ENCODE data around the gene SYNDIG1.

Gene SYNDIG1

DNA sequence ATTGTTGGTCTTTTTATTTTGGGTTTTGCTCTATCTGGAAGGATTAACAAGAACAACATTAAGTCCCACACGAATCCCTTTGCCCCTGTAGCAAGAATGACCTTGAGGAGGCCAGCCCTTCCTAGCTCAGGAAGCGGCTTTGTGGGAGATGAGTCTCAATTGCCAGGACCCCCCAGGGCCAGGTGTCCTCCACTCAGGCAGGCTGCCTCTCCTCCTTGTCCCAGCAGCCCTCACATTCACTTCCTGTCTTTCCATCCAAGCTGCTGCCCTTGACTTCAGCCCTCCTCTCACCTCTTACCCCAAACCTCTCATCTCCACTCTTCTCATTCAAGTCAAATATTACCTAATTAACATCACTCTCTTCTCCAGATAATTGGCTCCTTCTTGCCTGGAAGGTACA is 22.6 kb upstream of the SYNDIG1 start:
- DNase-seq (ENCODE audit: low read depth in 3 of 3): no peak

DNA sequence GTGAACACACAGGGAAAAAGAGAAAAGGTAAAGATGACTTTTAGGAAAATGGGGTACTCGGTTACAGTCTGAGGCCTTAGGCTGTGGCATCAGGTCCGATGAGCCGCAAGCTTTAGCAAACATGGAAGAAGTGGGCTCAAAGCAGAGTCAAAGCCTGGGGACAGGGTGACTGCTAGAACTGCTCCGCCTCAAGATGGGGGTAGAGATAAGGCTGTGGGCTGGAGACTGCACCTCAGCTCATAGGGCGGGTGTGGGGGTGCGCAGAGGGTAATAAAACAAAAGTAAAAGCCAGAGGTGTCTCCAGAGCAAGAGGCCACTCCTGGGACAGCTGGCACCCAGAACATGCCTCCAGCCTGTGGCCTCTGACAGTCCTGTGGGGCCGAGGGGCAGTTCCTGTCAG is 21.3 kb upstream of the SYNDIG1 start:
- no peak for DNase-seq (ENCODE audit: low read depth in 3 of 3)

GRCh38 chr20:24449026-24449720 is 20.3 kb upstream of the SYNDIG1 start:
- no peak for DNase-seq (ENCODE audit: low read depth in 3 of 3)

DNA sequence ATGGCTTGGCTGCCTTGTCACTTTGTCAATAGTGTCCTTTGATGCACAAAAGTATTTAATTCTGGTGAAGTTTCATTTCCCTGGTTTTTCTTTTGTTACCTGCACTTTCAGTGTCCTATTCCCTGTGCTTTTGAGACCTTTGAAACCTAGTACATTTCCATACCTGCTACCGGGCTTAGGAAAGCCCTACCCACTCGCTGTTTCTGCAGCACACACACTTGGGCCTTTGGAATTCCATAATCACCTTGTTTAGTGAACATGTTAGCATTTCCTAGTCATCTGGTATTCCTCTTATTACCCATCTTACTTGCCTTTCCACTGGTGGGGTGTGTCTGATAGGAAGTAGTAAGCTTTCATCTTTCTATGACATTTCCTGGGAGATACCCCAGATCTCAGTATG is 19.3 kb upstream of the SYNDIG1 start:
- no peak for DNase-seq (ENCODE audit: low read depth in 3 of 3)

DNA sequence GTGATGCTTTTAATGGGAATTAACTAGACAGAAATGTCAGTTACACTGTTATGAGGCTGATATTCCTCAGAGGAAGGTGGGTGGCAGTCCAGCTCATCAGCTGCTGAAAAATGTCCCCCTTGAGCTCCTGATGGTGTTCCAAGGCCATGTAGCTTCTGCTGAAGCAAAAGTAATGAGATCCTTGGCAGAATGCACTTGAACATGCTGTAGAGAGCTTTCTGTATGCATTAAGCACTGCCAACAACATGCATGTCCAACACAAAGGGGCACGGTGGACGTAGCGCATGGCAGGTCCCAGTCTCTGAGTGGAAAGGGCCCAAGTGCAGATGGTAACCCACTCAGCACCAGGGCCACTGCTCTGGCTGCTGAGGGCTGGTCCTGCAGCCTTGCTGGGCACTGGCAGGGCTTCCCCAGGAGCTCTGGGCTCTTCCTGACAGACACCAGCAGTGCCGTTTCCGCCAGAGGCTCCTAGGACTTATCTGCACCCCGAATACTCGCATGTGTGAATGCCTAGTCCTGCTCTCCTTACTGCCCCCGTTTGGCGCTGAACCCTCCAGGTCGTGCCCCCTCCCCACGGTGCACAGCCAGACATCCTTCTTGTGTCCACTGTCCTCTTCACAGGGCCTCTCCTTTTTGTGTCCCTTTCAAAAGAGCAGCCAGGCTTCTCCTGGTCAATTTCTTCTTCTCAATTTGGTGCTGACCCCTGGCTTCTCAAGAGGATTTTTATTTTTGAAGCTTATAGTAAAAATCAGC is 18.6 kb upstream of the SYNDIG1 start:
- DNase-seq (ENCODE audit: low read depth in 3 of 3): no peak

GRCh38 chr20:24451428-24451827 is 18.0 kb upstream of the SYNDIG1 start:
- DNase-seq (ENCODE audit: low read depth in 3 of 3): no peak

DNA sequence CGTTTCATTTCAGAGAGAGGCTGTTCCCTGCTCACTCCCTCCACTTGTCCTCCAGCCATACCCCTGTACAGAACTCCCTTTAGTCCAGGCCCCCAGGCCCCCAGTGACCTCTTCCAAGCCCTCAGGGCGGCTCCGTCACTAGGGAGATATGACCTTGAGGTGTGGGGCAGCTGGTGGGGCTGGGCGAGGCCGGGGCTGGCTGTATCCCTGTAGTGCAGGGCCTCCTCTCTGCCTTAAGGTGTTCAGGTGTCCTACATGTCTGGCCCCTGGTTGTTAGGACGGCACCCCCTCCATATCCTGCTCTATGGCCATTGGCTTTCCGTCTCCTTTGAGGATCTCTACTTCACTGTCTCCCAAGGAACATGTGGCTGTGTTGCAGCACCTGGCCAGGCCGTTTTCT is 17.4 kb upstream of the SYNDIG1 start:
- no peak for DNase-seq (ENCODE audit: low read depth in 3 of 3)

DNA sequence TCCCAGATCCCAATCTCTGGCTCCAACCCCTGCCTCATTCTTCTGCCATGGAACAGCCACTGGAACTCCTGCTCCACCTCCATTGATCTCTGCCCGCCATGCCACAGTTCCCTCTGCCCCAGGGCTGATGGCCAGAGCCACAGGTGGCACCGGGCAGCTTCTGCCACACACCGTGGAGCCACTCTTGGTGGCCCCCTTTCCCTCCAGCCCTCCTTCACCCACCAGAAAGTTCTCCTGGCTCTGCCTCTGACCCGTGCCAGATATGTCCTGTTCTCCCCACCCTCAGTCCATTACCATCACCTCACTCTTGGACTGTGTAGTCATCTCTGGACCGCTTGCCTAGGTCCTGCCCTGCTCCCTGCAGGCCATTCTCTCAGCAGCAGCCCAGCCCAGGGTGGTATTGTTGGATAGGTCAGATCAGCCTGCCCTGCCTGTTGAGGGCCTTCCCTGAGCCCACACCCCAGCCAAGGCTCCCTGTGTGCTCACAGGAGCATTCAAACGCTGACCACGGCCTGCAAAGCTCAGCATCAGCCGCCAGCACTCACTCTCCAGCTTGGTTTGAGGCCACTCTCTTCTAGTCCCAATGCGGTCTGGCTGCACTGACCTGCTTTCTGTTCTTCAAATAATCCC is 16.8 kb upstream of the SYNDIG1 start:
- DNase-seq (ENCODE audit: low read depth in 3 of 3): no peak

DNA sequence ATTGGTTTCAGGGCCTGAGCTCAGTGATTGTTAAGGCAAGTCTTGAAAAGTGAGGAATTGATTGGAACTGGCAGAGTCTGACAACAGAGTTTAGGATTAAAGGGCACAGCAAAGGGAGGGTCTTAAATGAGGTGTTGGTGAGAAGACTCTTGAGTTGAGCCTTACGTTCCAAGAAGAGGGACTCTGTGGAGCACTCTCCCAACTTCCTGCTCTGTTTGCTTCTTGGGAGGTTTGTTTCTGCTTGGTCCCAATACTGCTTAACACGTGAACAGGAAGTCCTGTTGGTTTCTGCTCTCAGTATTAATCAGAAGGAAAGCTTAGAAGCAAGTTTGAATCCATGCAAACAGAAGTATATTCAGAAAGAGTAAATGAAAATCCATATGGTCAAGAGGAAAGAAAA is 15.6 kb upstream of the SYNDIG1 start:
- no peak for DNase-seq (ENCODE audit: low read depth in 3 of 3)

GRCh38 chr20:24455081-24455480 is 14.3 kb upstream of the SYNDIG1 start:
- DNase-seq (ENCODE audit: low read depth in 3 of 3): no peak

GRCh38 chr20:24456398-24456781 is 13.0 kb upstream of the SYNDIG1 start:
- no peak for DNase-seq (ENCODE audit: low read depth in 3 of 3)

- DNase-seq (ENCODE audit: low read depth in 3 of 3): no peak
Observed at GRCh38 chr20:24458436-24458835, 11.0 kb upstream of the SYNDIG1 start.

GRCh38 chr20:24459733-24460132 is 9.7 kb upstream of the SYNDIG1 start:
- DNase-seq (ENCODE audit: low read depth in 3 of 3): no peak

DNA sequence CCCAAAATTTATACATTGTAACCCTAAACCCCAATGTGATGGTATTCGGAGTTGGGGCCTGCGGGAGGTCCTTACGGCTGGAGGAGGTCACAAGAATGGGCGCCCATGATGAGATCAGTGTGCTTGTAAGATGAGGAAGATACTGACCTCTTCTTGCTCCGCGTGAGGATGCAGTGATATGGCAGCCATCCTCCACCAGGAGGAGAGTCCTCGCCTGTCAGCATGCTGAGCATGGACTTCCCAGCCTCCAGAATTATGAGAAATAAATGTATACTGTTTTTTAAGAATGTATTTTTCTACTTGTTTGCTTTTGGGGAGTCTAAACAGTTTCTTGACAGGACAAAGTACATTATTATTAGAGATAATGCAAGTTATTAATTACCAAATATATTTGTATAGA is 8.7 kb upstream of the SYNDIG1 start:
- DNase-seq (ENCODE audit: low read depth in 3 of 3): no peak

GRCh38 chr20:24461848-24462247 is 7.6 kb upstream of the SYNDIG1 start:
- DNase-seq (ENCODE audit: low read depth in 3 of 3): no peak

- DNase-seq (ENCODE audit: low read depth in 3 of 3): no peak
Observed at GRCh38 chr20:24462460-24463010, 6.9 kb upstream of the SYNDIG1 start.

DNA sequence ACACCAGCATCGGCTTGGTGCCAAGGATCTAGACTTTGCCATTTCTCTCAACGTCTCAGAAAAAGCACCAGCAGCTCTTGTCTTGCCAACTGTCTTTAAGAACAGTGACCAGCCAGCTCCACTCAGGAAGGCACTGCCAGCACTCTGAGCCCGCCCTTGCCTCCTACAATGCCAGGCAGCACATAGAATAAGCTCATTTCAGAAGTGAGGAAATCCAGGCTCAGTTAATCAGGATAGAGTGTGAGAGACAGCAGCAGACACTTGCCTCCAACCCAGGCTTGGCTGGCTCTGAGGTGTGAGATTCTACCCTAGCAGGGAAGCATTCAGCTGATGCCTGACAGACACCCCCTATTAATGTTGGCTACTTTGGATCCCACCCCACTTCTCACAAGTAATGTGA is 4.3 kb upstream of the SYNDIG1 start:
- DNase-seq (ENCODE audit: low read depth in 3 of 3): no peak

GRCh38 chr20:24465730-24466129 is 3.7 kb upstream of the SYNDIG1 start:
- no peak for DNase-seq (ENCODE audit: low read depth in 3 of 3)

- no peak for DNase-seq (ENCODE audit: low read depth in 3 of 3)
Observed at GRCh38 chr20:24468401-24469115, 871 bp upstream of the SYNDIG1 start.

GRCh38 chr20:24469894-24470745 is 691 bp downstream of the SYNDIG1 start:
- DNase-seq (ENCODE audit: low read depth in 3 of 3): no peak

Measured in stimulated activated CD4-positive, alpha-beta T cell treated with anti-CD3 and anti-CD28 coated beads, TNF-alpha, amount 100 ng/mL, for 24 hours (primary cell).